ENCODE results near the gene TDRD12.
A peak's percentile ranks its signal among the peaks of the same experiment; 100 is the strongest.

The TDRD12 gene

DNA sequence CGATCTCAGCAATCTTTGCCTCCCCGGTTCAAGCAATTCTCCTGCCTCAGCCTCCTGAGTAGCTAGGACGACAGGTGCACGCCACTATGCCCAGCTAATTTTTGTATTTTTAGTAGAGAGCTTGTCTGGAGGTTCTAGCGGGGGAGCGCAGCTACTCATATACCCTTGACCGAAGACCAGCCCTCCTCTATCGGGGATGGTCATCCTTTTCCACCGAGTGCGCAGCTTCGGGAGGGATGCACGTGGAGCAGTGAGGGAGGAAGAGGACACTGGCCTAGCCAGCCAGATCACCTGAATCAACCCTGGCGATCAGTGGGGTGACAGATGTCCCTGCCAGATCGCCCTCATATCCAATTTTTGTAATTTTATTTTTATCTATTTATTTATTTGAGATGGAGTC, 143.2 kb downstream of the TDRD12 start (continued):
- TF ChIP-seq, protein P1, sequence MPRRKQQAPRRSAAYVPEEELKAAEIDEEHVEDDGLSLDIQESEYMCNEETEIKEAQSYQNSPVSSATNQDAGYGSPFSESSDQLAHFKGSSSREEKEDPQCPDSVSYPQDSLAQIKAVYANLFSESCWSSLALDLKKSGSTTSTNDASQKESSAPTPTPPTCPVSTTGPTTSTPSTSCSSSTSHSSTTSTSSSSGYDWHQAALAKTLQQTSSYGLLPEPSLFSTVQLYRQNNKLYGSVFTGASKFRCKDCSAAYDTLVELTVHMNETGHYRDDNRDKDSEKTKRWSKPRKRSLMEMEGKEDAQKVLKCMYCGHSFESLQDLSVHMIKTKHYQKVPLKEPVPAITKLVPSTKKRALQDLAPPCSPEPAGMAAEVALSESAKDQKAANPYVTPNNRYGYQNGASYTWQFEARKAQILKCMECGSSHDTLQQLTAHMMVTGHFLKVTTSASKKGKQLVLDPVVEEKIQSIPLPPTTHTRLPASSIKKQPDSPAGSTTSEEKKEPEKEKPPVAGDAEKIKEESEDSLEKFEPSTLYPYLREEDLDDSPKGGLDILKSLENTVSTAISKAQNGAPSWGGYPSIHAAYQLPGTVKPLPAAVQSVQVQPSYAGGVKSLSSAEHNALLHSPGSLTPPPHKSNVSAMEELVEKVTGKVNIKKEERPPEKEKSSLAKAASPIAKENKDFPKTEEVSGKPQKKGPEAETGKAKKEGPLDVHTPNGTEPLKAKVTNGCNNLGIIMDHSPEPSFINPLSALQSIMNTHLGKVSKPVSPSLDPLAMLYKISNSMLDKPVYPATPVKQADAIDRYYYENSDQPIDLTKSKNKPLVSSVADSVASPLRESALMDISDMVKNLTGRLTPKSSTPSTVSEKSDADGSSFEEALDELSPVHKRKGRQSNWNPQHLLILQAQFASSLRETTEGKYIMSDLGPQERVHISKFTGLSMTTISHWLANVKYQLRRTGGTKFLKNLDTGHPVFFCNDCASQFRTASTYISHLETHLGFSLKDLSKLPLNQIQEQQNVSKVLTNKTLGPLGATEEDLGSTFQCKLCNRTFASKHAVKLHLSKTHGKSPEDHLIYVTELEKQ (tag by site-specific recombination; IDR thresholded peaks at IDR 0.05; ENCODE audit: borderline replicate concordance) = no peak
- TF ChIP-seq, protein P2, sequence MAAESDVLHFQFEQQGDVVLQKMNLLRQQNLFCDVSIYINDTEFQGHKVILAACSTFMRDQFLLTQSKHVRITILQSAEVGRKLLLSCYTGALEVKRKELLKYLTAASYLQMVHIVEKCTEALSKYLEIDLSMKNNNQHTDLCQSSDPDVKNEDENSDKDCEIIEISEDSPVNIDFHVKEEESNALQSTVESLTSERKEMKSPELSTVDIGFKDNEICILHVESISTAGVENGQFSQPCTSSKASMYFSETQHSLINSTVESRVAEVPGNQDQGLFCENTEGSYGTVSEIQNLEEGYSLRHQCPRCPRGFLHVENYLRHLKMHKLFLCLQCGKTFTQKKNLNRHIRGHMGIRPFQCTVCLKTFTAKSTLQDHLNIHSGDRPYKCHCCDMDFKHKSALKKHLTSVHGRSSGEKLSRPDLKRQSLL (tag by site-specific recombination; IDR thresholded peaks at IDR 0.05) = no peak
- no peak for TF ChIP-seq ZNF184 (tag by site-specific recombination; IDR thresholded peaks at IDR 0.05)

DNA sequence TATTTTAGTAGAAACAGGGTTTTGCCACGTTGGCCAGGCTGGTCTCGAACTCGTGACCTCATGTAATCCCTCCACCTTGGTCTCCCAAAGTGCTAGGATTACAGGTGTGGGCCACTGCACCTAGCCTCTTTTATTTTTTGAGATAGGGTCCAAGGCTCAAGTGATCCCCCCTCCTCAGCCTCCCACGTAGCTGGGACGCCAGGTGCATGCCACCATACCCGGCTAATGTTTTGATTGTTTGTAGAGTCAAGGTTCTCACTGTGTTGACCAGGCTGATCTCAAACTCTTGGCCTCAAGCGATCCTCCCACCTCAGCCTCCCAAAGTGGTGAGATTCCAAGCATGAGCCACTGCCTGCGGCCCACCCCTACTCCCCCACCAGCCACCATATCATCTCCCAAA, 143.7 kb downstream of the TDRD12 start:
- Histone ChIP-seq H3K9me3 (ENCODE audit: control insufficient read depth, insufficient read depth, low read depth, low read length) (no peaks in the 10 kb centered on the region), H3K4me3 (ENCODE audit: low read depth, low read length) (no peak overlapping the region), H3K27ac (ENCODE audit: extremely low read depth, low read depth, low read length) (no peak overlapping the region), H3K4me1 (ENCODE audit: control insufficient read depth, insufficient read depth, low read length) (no peaks in the 10 kb centered on the region), H3K36me3 (ENCODE audit: control insufficient read depth in 2 of 2, insufficient read depth in 1 of 2, low read length in 2 of 2) (no peaks in the 10 kb centered on the region; a peak in 1 of 3 replicates)
- POLR2A ChIA-PET = no interaction called here
- CTCF ChIA-PET = interaction anchor here (0.5 kb wide), 1 partner anchor 281 kb away, joined by 3 read pairs; no protein-coding TSS in a partner anchor
- TF ChIP-seq, protein P3, sequence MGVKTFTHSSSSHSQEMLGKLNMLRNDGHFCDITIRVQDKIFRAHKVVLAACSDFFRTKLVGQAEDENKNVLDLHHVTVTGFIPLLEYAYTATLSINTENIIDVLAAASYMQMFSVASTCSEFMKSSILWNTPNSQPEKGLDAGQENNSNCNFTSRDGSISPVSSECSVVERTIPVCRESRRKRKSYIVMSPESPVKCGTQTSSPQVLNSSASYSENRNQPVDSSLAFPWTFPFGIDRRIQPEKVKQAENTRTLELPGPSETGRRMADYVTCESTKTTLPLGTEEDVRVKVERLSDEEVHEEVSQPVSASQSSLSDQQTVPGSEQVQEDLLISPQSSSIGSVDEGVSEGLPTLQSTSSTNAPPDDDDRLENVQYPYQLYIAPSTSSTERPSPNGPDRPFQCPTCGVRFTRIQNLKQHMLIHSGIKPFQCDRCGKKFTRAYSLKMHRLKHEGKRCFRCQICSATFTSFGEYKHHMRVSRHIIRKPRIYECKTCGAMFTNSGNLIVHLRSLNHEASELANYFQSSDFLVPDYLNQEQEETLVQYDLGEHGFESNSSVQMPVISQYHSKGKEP (tag by site-specific recombination; IDR thresholded peaks at IDR 0.05) = no peak
- TF ChIP-seq ZXDB (tag by site-specific recombination; IDR thresholded peaks at IDR 0.05) = no peak
- no peak for TF ChIP-seq ZNF843 (tag by site-specific recombination; IDR thresholded peaks at IDR 0.05)
- no peak for TF ChIP-seq SCRT2 (tag by site-specific recombination; IDR thresholded peaks at IDR 0.05)

DNA sequence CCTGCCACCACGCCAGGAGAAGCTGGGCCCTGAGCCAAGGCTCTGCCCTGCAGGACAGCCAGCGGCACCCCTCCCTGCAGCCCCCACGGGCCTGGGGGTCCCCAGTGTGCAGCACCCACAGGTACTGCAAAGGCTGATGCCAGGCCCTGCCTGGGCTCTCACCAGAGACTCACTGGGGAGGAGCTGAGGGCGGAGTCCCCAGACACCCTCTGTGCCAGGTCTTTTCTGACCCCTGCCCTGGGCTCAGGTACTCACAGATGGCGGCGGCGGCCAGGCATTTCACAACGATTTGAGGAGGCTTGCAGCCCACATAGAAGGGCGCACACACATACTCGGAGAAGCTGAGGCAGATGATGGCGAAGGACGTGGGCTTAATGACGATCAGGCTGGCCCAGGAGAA, 144.3 kb downstream of the TDRD12 start:
- no peak overlapping the region for H3K4me3 ChIP-seq (ENCODE audit: low read depth, low read length)
- H3K27ac ChIP-seq (ENCODE audit: extremely low read depth, low read depth, low read length) = no peak overlapping the region
- TF ChIP-seq KLF1 (tag by site-specific recombination; IDR thresholded peaks at IDR 0.05) = peak; percentile 5; the same call in 1 of the 2 replicates
- TF ChIP-seq ZNF670 (tag by site-specific recombination; IDR thresholded peaks at IDR 0.05; ENCODE audit: low read depth) = no peak
- no peak for TF ChIP-seq ZNF776 (tag by site-specific recombination; IDR thresholded peaks at IDR 0.05; ENCODE audit: borderline replicate concordance)
- no peaks in the 10 kb centered on the region for H3K9me3 ChIP-seq (ENCODE audit: control insufficient read depth, insufficient read depth, low read depth, low read length)
- H3K36me3 ChIP-seq (ENCODE audit: control insufficient read depth in 2 of 2, insufficient read depth in 1 of 2, low read length in 2 of 2) = no peaks in the 10 kb centered on the region; a peak in 1 of 3 replicates
- POLR2A ChIA-PET = no interaction called here
- no peaks in the 10 kb centered on the region for H3K4me1 ChIP-seq (ENCODE audit: control insufficient read depth, insufficient read depth, low read length)
- CTCF ChIA-PET = interaction anchor here (0.5 kb wide), 1 partner anchor 280 kb away, joined by 3 read pairs; no protein-coding TSS in a partner anchor

DNA sequence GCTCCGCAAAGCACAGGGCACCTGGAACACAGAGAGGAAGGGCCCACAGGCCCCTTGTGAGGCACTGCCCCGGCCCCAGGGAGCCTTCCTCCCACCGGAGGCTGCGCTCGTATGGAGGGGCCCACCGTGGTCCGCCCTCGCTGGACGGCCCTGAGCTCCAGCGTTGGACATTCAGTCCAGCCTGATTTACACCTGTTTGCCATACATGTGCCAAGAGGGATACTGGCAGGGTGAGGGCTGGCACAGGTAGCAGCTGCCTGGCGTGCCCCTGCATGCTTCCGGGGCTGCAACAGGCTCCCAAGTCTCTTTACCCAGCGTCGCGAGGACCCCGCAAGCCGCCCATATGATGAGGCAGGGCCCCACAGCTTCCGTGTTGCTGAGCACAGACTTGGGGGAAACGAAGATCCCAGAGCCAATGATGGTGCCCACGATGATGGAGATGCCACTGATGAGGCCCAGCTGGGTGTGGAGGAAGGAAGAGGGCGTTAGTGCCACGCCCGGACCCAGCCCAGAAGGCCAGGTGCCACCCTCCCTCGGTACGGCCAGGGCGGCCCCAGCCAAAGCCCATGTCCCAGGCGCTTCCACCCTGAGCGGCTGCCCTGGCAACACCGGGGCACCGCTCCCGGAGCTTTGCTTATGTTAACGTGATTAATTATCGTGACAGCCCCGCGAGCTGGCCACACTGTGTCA, 144.9 kb downstream of the TDRD12 start:
- Histone ChIP-seq H3K4me1 (ENCODE audit: control insufficient read depth, insufficient read depth, low read length) (no peaks in the 10 kb centered on the region), H3K36me3 (ENCODE audit: control insufficient read depth in 2 of 2, insufficient read depth in 1 of 2, low read length in 2 of 2) (no peaks in the 10 kb centered on the region; a peak in 1 of 3 replicates), H3K4me3 (ENCODE audit: low read depth, low read length) (no peak overlapping the region), H3K27ac (ENCODE audit: extremely low read depth, low read depth, low read length) (no peak overlapping the region), H3K9me3 (ENCODE audit: control insufficient read depth, insufficient read depth, low read depth, low read length) (no peaks in the 10 kb centered on the region)
- ChIA-PET CTCF (interaction anchor here (0.6 kb wide), 1 partner anchor 87 kb away, joined by 3 read pairs; no protein-coding TSS in a partner anchor), POLR2A (no interaction called here)
- TF ChIP-seq KLF1 (tag by site-specific recombination; IDR thresholded peaks at IDR 0.05) (peak; percentile 92), ZNF624 (tag by site-specific recombination; IDR thresholded peaks at IDR 0.05) (no peak)
